Astrocyte (in vitro differentiated cells and primary cell): ENCODE results near the gene SMOC2. TPM values are rescaled to one million over a fixed set of nuclear protein-coding genes. Genes with fewer than 3 reads are reported as not detected.

Experiments used
- DNase-seq: peaks from one replicate; pipeline ENCODE4 v3.0.0-alpha.2; 2010; ENCODE audit warnings: low read depth
- FAIRE-seq: peaks from 2 replicates; lab custom pipeline; 2011; peaks lifted over from hg19 to GRCh38; lab: Jason Lieb, UNC
- H2AFZ ChIP-seq: 2 replicates; pipeline ENCODE4 v1.6.0; 2012; ENCODE audit warnings: low read depth, low read length, inconsistent platforms
- H3K27ac ChIP-seq: 2 replicates; pipeline ENCODE4 v1.5.1; 2011; ENCODE audit warnings: low read depth, low read length, inconsistent platforms
- H3K27me3 ChIP-seq: 2 replicates; pipeline ENCODE4 v1.6.0; 2011; ENCODE audit warnings: low read length, inconsistent platforms; ENCODE audit not compliant: insufficient read depth
- H3K36me3 ChIP-seq: 2 replicates; pipeline ENCODE4 v1.5.1; 2011; ENCODE audit warnings: low read length, inconsistent platforms; ENCODE audit not compliant: insufficient read depth
- H3K4me1 ChIP-seq: 2 replicates; pipeline ENCODE4 v1.5.1; 2011; ENCODE audit warnings: low read length, inconsistent platforms; ENCODE audit not compliant: insufficient read depth
- H3K4me2 ChIP-seq: 2 replicates; pipeline ENCODE4 v1.6.0; 2012; ENCODE audit warnings: low read length, inconsistent platforms
- H3K4me3 ChIP-seq: 2 replicates; pipeline ENCODE4 v1.5.1; 2011; ENCODE audit warnings: low read depth, mild to moderate bottlenecking, low read length, inconsistent platforms; ENCODE audit not compliant: insufficient read depth
- H3K79me2 ChIP-seq: 2 replicates; pipeline ENCODE4 v1.6.0; 2012; ENCODE audit warnings: mild to moderate bottlenecking, low read length, inconsistent platforms; ENCODE audit not compliant: insufficient read depth
- H3K9ac ChIP-seq: 2 replicates; pipeline ENCODE4 v1.6.0; 2012; ENCODE audit warnings: mild to moderate bottlenecking, low read length, inconsistent platforms
- H3K9me3 ChIP-seq: 2 replicates; pipeline ENCODE4 v1.5.1; 2012; ENCODE audit warnings: low read depth, mild to moderate bottlenecking, low read length, inconsistent platforms; ENCODE audit not compliant: insufficient read depth
- H4K20me1 ChIP-seq: 2 replicates; pipeline ENCODE4 v1.6.0; 2012; ENCODE audit warnings: low read length, inconsistent platforms; ENCODE audit not compliant: insufficient read depth
- H3K27ac Mint-ChIP-seq: one replicate; pipeline ENCODE4 v1.8.0; 2021; ENCODE audit warnings: mild to moderate bottlenecking, mixed read lengths; ENCODE audit not compliant: unreplicated experiment
- H3K27me3 Mint-ChIP-seq: one replicate; pipeline ENCODE4 v1.8.0; 2021; ENCODE audit warnings: low read depth, mixed read lengths; ENCODE audit not compliant: unreplicated experiment
- H3K36me3 Mint-ChIP-seq: one replicate; pipeline ENCODE4 v1.8.0; 2021; ENCODE audit warnings: low read depth, mixed read lengths; ENCODE audit not compliant: unreplicated experiment
- H3K4me1 Mint-ChIP-seq: one replicate; pipeline ENCODE4 v1.8.0; 2021; ENCODE audit warnings: low read depth, mixed read lengths; ENCODE audit not compliant: unreplicated experiment
- H3K4me3 Mint-ChIP-seq: one replicate; pipeline ENCODE4 v1.8.0; 2021; ENCODE audit warnings: mild to moderate bottlenecking, moderate library complexity, mixed read lengths; ENCODE audit not compliant: unreplicated experiment
- H3K9me3 Mint-ChIP-seq: one replicate; pipeline ENCODE4 v1.8.0; 2021; ENCODE audit warnings: mild to moderate bottlenecking, mixed read lengths; ENCODE audit not compliant: unreplicated experiment
- EZH2 ChIP-seq: IDR thresholded peaks from 2 replicates; pipeline ENCODE4 v1.6.1; 2012; ENCODE audit warnings: mild to moderate bottlenecking, low read length, inconsistent platforms; ENCODE audit not compliant: insufficient read depth
- total RNA-seq: library from RNA; stranded (reverse); gene quantifications from 2 replicates; pipeline ENCODE4 v1.2.1, GENCODE V29; 2021
- TF ChIP-seq, protein P1 (sequence below): IDR thresholded peaks from 2 replicates; pipeline ENCODE4 v1.5.1; 2011; ENCODE audit warnings: low read depth, mild to moderate bottlenecking, inconsistent platforms, low read length, moderate library complexity; ENCODE audit not compliant: insufficient read depth

Gene SMOC2
- total RNA-seq, 1 donor from 2014 or later = 0.93 TPM

- DNase-seq (no peak), FAIRE-seq (no peak)
- no peak overlapping the region for H3K4me2 ChIP-seq
- Mint-ChIP-seq H3K27me3 (peaks cover 34% of the 10 kb centered on the region), H3K27ac (peak overlapping the region; percentile 34), H3K4me3 (no peak overlapping the region), H3K9me3 (no peaks in the 10 kb centered on the region), H3K36me3 (no peaks in the 10 kb centered on the region), H3K4me1 (peaks cover 2% of the 10 kb centered on the region)
- no peaks in the 10 kb centered on the region for H3K27me3 ChIP-seq
- no peaks in the 10 kb centered on the region for H3K9me3 ChIP-seq
- H3K27ac ChIP-seq = no peak overlapping the region
- no peaks in the 10 kb centered on the region for H3K36me3 ChIP-seq
- H3K79me2 ChIP-seq = no peaks in the 10 kb centered on the region
- H2AFZ ChIP-seq = no peak overlapping the region
- no peak overlapping the region for H3K4me3 ChIP-seq
- no peak overlapping the region for H3K9ac ChIP-seq
- TF ChIP-seq, protein P1, sequence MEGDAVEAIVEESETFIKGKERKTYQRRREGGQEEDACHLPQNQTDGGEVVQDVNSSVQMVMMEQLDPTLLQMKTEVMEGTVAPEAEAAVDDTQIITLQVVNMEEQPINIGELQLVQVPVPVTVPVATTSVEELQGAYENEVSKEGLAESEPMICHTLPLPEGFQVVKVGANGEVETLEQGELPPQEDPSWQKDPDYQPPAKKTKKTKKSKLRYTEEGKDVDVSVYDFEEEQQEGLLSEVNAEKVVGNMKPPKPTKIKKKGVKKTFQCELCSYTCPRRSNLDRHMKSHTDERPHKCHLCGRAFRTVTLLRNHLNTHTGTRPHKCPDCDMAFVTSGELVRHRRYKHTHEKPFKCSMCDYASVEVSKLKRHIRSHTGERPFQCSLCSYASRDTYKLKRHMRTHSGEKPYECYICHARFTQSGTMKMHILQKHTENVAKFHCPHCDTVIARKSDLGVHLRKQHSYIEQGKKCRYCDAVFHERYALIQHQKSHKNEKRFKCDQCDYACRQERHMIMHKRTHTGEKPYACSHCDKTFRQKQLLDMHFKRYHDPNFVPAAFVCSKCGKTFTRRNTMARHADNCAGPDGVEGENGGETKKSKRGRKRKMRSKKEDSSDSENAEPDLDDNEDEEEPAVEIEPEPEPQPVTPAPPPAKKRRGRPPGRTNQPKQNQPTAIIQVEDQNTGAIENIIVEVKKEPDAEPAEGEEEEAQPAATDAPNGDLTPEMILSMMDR = no peak
- no peak for TF ChIP-seq EZH2
- H4K20me1 ChIP-seq = no peaks in the 10 kb centered on the region
- no peaks in the 10 kb centered on the region for H3K4me1 ChIP-seq
Measured at GRCh38 chr6:168581706-168582105, 140.7 kb downstream of the SMOC2 start.

GRCh38 chr6:168582571-168582981 lies 141.6 kb downstream of the SMOC2 start:
- Histone ChIP-seq H3K9me3 (no peaks in the 10 kb centered on the region), H3K4me1 (no peaks in the 10 kb centered on the region), H3K27me3 (no peaks in the 10 kb centered on the region), H3K27ac (no peak overlapping the region), H3K4me2 (no peak overlapping the region), H3K36me3 (no peaks in the 10 kb centered on the region), H2AFZ (no peak overlapping the region), H4K20me1 (no peaks in the 10 kb centered on the region), H3K79me2 (no peaks in the 10 kb centered on the region), H3K9ac (no peak overlapping the region), H3K4me3 (no peak overlapping the region)
- H3K9me3 Mint-ChIP-seq = no peaks in the 10 kb centered on the region
- H3K4me1 Mint-ChIP-seq = peaks cover 2% of the 10 kb centered on the region
- H3K4me3 Mint-ChIP-seq = no peak overlapping the region
- peaks cover 28% of the 10 kb centered on the region for H3K27me3 Mint-ChIP-seq
- no peak overlapping the region for H3K27ac Mint-ChIP-seq
- DNase-seq = no peak
- no peak for TF ChIP-seq EZH2
- TF ChIP-seq, protein P1 = no peak
- FAIRE-seq = no peak
- H3K36me3 Mint-ChIP-seq = no peaks in the 10 kb centered on the region

DNA sequence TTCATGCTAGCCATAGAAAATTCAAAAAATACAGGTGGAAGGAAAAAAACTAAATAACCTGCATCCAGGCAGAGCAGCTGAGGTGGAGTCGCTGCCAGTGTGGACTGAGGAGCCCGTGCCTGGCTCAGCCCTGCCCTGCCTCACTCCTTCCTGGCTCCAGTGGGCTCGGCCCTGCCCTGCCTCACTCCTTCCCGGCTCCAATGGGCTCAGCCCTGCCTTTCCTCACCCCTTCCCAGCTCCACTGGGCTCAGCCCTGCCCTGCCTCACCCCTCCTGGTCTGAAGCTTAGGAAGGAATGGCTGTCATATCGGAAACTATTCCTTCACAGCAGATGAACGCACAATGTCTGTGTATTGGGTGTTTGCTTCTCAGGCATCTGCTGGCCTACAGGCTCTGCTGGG lies 142.1 kb downstream of the SMOC2 start:
- Mint-ChIP-seq H3K36me3 (no peaks in the 10 kb centered on the region), H3K27ac (no peak overlapping the region)
- DNase-seq = no peak

More for the DNA sequence above, 142.1 kb downstream of the SMOC2 start:
- H3K27me3 Mint-ChIP-seq = peaks cover 26% of the 10 kb centered on the region
- Histone ChIP-seq H3K27me3 (no peaks in the 10 kb centered on the region), H3K36me3 (no peaks in the 10 kb centered on the region), H3K9me3 (no peaks in the 10 kb centered on the region), H3K4me1 (no peaks in the 10 kb centered on the region), H3K9ac (no peak overlapping the region), H4K20me1 (no peaks in the 10 kb centered on the region), H2AFZ (no peak overlapping the region), H3K79me2 (no peaks in the 10 kb centered on the region), H3K27ac (no peak overlapping the region), H3K4me2 (no peak overlapping the region), H3K4me3 (no peak overlapping the region)
- H3K4me3 Mint-ChIP-seq = no peak overlapping the region
- FAIRE-seq = no peak
- TF ChIP-seq, protein P1 = no peak
- peaks cover 2% of the 10 kb centered on the region for H3K4me1 Mint-ChIP-seq
- no peaks in the 10 kb centered on the region for H3K9me3 Mint-ChIP-seq
